Activated T-helper 1 cell treated with anti-CD3 and anti-CD28 coated beads, Interleukin-12 subunit alpha, Interleukin-12 subunit beta, Interleukin-2, Interleukin-4 antibody, amounts not matched to agents 30 ng/mL and 10 ng/mL and 1 ng/mL, durations not matched to agents 14 hours and 24 hours and 36 hours (primary cell): ENCODE measurements around the gene MAP3K10. TPM values are rescaled to one million over a fixed set of nuclear protein-coding genes. Genes with fewer than 3 reads are reported as not detected.

Experiments used
- DNase-seq: peaks from one replicate; pipeline ENCODE4 v3.0.0; 2021; ENCODE audit warnings: low spot score
- H3K27ac Mint-ChIP-seq: one replicate; pipeline ENCODE4 v1.8.0; 2021; ENCODE audit warnings: mild to moderate bottlenecking, mixed read lengths
- H3K27me3 Mint-ChIP-seq: one replicate; pipeline ENCODE4 v1.8.0; 2022; ENCODE audit warnings: mild to moderate bottlenecking, moderate library complexity, mixed read lengths; ENCODE audit not compliant: insufficient read depth
- H3K36me3 Mint-ChIP-seq: one replicate; pipeline ENCODE4 v1.8.0; 2021; ENCODE audit warnings: low read depth, mixed read lengths
- H3K4me1 Mint-ChIP-seq: one replicate; pipeline ENCODE4 v1.8.0; 2021; ENCODE audit warnings: low read depth, mixed read lengths
- H3K4me3 Mint-ChIP-seq: one replicate; pipeline ENCODE4 v1.8.0; 2021; ENCODE audit warnings: mild to moderate bottlenecking, moderate library complexity, mixed read lengths
- H3K9me3 Mint-ChIP-seq: one replicate; pipeline ENCODE4 v1.8.0; 2021; ENCODE audit warnings: mixed read lengths
- intact Hi-C: fragments of 100-400 bp; cut with micrococcal nuclease; formaldehyde crosslinking; loops from one replicate; pipeline ENCODE4 v1.15.1; 2024
- total RNA-seq: library from RNA; stranded (reverse); gene quantifications from 2 replicates; pipeline ENCODE4 v1.2.3, GENCODE V29; 2022

Gene MAP3K10
- total RNA-seq, 1 donor from 2014 or later, result 19.8 TPM

- DNase-seq, result no peak
- Mint-ChIP-seq H3K4me3 (no peak overlapping the region), H3K27me3 (peaks cover 62% of the 10 kb centered on the region), H3K9me3 (peaks cover 4% of the 10 kb centered on the region), H3K4me1 (peaks cover 13% of the 10 kb centered on the region), H3K27ac (no peak overlapping the region), H3K36me3 (peaks cover 4% of the 10 kb centered on the region)
- intact Hi-C loops, result loop anchor here (5.0 kb wide), 1 partner anchor 132 kb away; the partner anchor contains the start of gene ZNF780A
These were observed 33.3 kb downstream of the MAP3K10 start for GRCh38 chr19:40224342-40225150.

DNA sequence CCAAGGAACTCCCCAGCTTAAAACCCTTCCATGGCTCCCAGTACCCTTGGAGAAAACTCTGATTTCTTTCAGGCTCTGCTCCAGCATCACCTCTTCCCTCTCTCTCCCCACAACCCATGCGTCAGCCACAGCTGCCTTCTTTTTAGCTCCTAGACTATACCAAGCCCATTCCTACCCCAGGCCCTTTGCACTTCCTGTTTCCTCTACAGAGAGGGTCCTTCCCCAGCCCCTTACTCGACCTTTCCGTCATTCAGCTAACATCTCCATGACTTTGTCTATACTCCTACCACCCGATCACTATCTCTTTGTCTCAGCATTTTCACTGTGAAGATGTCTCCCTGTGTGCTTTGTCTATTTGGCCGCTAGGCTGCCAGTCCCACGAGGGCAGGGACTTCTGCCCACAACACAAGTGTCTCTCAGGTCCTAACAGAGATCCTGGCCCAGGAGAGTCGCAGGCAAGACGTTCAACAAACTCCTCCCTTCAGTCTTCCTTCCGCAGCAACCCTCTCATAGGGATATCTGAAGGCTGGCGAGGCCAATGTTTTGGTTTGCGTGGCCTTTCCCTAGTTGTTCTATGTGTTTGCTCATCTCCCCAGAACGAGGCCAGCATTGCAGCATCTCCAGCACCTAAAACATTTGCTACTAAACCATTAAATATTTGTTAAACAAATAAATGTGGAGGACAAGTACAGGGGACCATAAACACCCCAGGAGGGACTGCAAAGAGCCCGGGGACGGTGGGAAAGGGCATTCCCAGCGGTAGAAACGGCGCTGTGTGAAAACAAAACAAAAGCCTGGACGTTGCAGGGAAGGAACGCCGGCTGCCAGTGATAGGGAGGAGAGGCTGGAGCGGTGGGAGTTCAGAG is 34.4 kb downstream of the MAP3K10 start:
- Mint-ChIP-seq H3K4me3 (no peak overlapping the region), H3K27ac (no peak overlapping the region), H3K4me1 (peaks cover 13% of the 10 kb centered on the region), H3K9me3 (peaks cover 4% of the 10 kb centered on the region), H3K27me3 (peaks cover 54% of the 10 kb centered on the region), H3K36me3 (peaks cover 4% of the 10 kb centered on the region)
- no peak for DNase-seq
- intact Hi-C loops, result no loop called here

DNA sequence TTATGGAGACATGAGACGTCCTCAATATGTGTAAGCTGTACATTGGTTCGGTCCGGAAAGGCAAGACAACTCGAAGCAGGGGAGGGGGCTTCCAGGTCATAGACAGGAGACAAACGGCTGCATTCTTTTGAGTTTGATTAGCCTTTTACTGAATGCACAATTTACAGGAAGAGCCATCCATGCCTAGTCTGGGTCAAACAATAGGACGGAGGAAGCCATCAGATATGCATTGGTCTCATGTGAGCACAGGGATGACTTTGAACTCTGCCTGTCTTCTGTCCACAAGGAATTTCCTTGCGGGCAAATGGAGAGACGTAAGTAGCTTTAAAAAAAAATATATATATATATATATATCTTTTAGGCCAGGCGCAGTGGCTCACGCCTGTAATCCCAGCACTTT is 37.1 kb downstream of the MAP3K10 start:
- DNase-seq, result no peak
- intact Hi-C loops, result no loop called here
- peaks cover 6% of the 10 kb centered on the region for H3K4me1 Mint-ChIP-seq
- H3K27me3 Mint-ChIP-seq, result peaks cover 45% of the 10 kb centered on the region
- no peak overlapping the region for H3K4me3 Mint-ChIP-seq
- peak overlapping the region; percentile 52 for H3K27ac Mint-ChIP-seq
- H3K36me3 Mint-ChIP-seq, result peaks cover 4% of the 10 kb centered on the region
- H3K9me3 Mint-ChIP-seq, result no peaks in the 10 kb centered on the region

- H3K27me3 Mint-ChIP-seq, result peaks cover 42% of the 10 kb centered on the region
- H3K27ac Mint-ChIP-seq, result no peak overlapping the region
- DNase-seq, result no peak
- peaks cover 6% of the 10 kb centered on the region for H3K4me1 Mint-ChIP-seq
- H3K36me3 Mint-ChIP-seq, result peaks cover 4% of the 10 kb centered on the region
- no peak overlapping the region for H3K4me3 Mint-ChIP-seq
- no peaks in the 10 kb centered on the region for H3K9me3 Mint-ChIP-seq
- intact Hi-C loops, result no loop called here
These were observed 37.6 kb downstream of the MAP3K10 start for GRCh38 chr19:40228863-40229262.

DNA sequence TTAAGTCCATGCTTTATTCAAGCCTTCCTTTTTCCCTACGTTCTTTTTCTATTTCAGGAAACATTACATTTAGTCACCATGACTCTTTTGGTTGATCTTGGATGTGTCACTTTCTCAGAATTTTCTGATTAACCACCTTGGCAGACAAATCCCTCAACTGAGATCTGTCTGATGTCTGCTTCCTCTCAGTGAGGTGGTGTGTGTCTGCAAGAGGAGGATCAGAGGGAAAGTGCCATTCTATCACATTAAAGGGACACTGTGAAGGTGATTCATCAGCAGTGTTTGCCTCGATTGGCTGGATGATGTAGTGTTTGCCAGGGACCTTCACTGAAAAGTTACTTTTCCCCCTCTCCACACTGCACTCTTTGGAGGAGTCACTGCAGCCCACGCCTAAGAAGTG is 38.3 kb downstream of the MAP3K10 start:
- Mint-ChIP-seq H3K36me3 (peaks cover 7% of the 10 kb centered on the region), H3K27me3 (peaks cover 38% of the 10 kb centered on the region), H3K9me3 (no peaks in the 10 kb centered on the region), H3K4me3 (no peak overlapping the region), H3K27ac (no peak overlapping the region), H3K4me1 (peaks cover 6% of the 10 kb centered on the region)
- DNase-seq, result no peak
- intact Hi-C loops, result no loop called here

GRCh38 chr19:40229926-40230417 is 38.7 kb downstream of the MAP3K10 start:
- Mint-ChIP-seq H3K27me3 (peaks cover 34% of the 10 kb centered on the region), H3K9me3 (no peaks in the 10 kb centered on the region), H3K4me1 (peaks cover 6% of the 10 kb centered on the region), H3K27ac (no peak overlapping the region), H3K4me3 (no peak overlapping the region), H3K36me3 (peaks cover 7% of the 10 kb centered on the region)
- intact Hi-C loops, result no loop called here
- DNase-seq, result no peak

DNA sequence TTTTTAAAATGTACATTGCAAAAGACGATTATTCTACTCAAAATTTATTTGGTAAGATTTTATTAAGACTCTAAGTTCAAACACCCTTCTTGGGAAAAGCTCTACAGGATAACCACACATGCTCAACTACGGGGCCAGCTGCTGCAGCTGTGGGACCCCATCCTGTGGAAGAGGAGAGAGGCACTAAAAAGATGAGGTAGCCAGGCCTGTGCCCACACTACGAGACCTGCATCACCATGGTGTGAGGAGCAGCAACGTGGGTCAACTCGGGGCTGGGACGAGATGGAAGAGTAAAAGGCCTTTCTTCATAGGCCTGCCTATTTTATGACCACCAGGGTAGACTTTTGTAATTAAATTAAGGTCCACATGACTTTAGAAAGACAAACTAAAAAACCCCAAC is 39.8 kb downstream of the MAP3K10 start:
- Mint-ChIP-seq H3K27ac (no peak overlapping the region), H3K4me3 (no peak overlapping the region), H3K4me1 (peaks cover under 1% of the 10 kb centered on the region), H3K27me3 (peaks cover 23% of the 10 kb centered on the region), H3K36me3 (peaks cover 7% of the 10 kb centered on the region), H3K9me3 (no peaks in the 10 kb centered on the region)
- no peak for DNase-seq
- intact Hi-C loops, result no loop called here

DNA sequence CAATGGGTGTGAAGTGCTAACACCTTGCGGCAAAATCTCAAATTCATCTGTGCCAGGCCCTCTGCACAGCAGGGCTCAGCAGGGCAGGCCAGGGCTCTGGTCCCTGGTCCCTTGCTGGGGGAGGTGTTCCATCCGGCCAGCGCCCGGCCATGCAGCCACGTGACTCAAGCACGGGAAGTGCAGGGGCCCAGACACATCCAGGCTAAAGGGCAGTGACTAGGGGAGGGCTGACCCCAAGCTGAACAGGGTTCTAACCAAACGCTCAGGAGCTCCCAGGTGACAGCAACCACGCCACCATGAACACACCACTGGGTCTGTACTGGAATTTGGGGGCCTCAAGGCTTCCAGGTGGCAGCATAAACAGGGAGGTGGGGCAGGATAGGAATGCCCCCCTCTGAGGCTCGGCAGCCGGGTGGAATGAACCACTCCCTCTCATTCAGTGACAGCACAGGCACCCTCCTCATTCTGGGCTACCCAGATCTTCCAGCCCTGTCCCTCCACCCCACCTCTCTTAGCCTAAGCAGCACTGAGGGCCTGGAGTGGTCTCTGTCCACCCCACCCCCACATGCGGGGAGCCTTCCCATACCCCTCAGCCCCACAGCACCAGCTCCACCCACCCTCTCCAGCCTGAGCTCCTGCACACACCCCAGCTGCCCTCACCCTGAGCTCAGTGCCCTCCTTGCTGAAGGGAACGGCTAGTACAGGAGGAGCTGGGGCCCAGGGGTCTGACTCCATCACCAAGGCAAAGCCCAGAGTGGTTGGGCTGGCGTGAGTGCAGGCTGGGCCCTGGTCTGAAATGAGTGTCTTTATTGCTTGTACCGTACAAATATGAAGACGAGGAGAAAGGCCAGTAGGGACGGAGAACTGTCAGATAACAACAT is 40.6 kb downstream of the MAP3K10 start:
- intact Hi-C loops, result no loop called here
- H3K36me3 Mint-ChIP-seq, result peaks cover 7% of the 10 kb centered on the region
- no peak overlapping the region for H3K4me3 Mint-ChIP-seq
- no peaks in the 10 kb centered on the region for H3K4me1 Mint-ChIP-seq
- no peak overlapping the region for H3K27ac Mint-ChIP-seq
- H3K27me3 Mint-ChIP-seq, result peaks cover 18% of the 10 kb centered on the region
- DNase-seq, result no peak
- H3K9me3 Mint-ChIP-seq, result no peaks in the 10 kb centered on the region

- intact Hi-C loops, result no loop called here
- H3K9me3 Mint-ChIP-seq, result no peaks in the 10 kb centered on the region
- DNase-seq, result no peak
- H3K4me3 Mint-ChIP-seq, result no peak overlapping the region
- peaks cover 10% of the 10 kb centered on the region for H3K36me3 Mint-ChIP-seq
- no peaks in the 10 kb centered on the region for H3K4me1 Mint-ChIP-seq
- no peak overlapping the region for H3K27ac Mint-ChIP-seq
- H3K27me3 Mint-ChIP-seq, result peaks cover 13% of the 10 kb centered on the region
These were observed 41.3 kb downstream of the MAP3K10 start for GRCh38 chr19:40232479-40232878.

DNA sequence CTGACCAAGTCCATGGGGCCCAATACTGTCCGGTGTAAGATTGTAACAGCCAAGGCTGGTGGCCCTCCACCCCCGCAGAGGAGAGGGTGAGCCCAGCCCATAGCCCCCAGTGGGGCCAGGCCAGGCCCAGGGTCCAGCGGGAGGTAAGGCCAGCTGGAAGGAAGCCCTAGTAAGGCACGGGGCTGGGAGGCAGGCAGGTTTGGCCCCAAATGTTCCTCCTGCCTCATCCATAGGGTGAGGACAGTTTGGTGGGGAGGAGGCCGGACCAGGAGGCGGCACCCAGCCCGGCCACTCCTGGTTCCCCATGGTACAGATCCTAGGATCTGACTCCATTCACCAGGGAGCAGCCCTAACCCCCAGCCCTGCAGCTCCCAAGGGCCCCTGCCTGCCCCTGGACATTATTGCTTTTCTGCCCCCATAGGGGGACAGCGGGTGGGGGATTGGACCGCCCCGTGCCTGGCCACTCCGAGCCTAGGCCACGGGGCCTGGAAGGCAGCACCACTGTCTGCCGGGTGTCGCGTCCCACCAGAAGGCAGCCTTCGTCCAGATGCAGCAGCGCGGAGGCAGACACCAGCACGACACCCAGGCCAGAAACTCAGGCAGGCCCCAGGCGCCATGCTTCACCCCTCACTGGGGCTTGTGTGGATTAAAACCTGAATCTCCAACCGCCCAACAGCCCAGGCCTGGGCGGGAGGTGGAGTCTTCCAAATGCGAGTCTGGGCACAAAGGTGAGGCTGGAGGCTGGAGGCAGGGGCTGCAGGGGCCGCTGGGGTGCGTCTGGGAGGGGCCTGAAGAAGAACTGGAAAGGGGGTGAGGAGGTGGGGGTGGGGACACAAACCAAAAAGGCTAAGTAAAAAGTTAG is 42.0 kb downstream of the MAP3K10 start:
- DNase-seq, result no peak
- peaks cover 12% of the 10 kb centered on the region for H3K36me3 Mint-ChIP-seq
- no peak overlapping the region for H3K27ac Mint-ChIP-seq
- H3K4me3 Mint-ChIP-seq, result no peak overlapping the region
- intact Hi-C loops, result no loop called here
- no peaks in the 10 kb centered on the region for H3K4me1 Mint-ChIP-seq
- peaks cover 7% of the 10 kb centered on the region for H3K27me3 Mint-ChIP-seq
- no peaks in the 10 kb centered on the region for H3K9me3 Mint-ChIP-seq

DNA sequence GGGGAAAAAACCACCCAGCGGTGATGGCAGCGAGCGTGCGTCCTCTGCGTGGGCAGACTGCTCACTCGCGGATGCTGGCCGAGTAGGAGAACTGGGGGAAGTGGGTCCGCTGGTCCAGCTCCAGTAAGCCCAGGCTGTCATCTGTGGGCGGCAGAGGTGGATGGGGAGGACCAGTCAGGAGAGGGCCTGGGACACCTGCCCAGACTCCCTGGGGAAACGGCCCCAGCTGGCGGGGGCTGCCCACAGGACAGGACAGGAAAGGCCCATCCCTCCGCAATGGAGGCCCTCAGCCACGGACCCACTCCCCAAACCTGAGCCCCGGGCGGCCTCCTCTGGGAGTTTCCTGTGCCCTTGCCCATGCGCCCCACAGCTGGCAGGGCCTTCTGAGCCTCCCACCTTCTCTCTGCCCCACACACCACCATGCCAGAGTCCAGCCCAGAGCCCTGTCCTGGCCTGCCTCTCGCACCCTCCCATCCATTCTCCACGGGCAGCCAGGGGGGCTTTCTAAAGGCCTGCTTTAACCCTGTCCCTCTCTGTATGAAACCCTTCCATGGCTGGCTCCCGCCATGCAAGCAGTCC is 42.7 kb downstream of the MAP3K10 start:
- DNase-seq, result no peak
- Mint-ChIP-seq H3K27me3 (peaks cover 5% of the 10 kb centered on the region), H3K4me3 (no peak overlapping the region), H3K27ac (no peak overlapping the region), H3K36me3 (peaks cover 13% of the 10 kb centered on the region), H3K9me3 (no peaks in the 10 kb centered on the region), H3K4me1 (no peaks in the 10 kb centered on the region)
- intact Hi-C loops, result no loop called here
